ENCODE results near the gene MYL6B.

The MYL6B gene

GRCh38 chr12:56197921-56198635, 45.7 kb downstream of the MYL6B start:
- H3K36me3 ChIP-seq (ENCODE audit: control insufficient read depth, insufficient read depth, low read length): no peaks in the 10 kb centered on the region
- no peak overlapping the region for H3K4me2 ChIP-seq (ENCODE audit: low read length)
- H3K4me3 ChIP-seq (ENCODE audit: low read depth, low read length): no peak overlapping the region
- no peak overlapping the region for H3K9ac ChIP-seq
- H3K27ac ChIP-seq: no peak overlapping the region
- no peaks in the 10 kb centered on the region for H3K27me3 ChIP-seq (ENCODE audit: control insufficient read depth, insufficient read depth, low read length)
- TF ChIP-seq CTCF (IDR thresholded peaks at IDR 0.05): no peak
- H3K79me2 ChIP-seq: no peaks in the 10 kb centered on the region
- no peak overlapping the region for H2AFZ ChIP-seq
- no peaks in the 10 kb centered on the region for H3K4me1 ChIP-seq
- no peaks in the 10 kb centered on the region for H3K9me3 ChIP-seq (ENCODE audit: control insufficient read depth, low read length)

GRCh38 chr12:56198836-56199235, 46.4 kb downstream of the MYL6B start:
- Histone ChIP-seq H3K4me1 (no peaks in the 10 kb centered on the region), H3K27ac (no peak overlapping the region), H3K9me3 (ENCODE audit: control insufficient read depth, low read length) (no peaks in the 10 kb centered on the region), H3K36me3 (ENCODE audit: control insufficient read depth, insufficient read depth, low read length) (no peaks in the 10 kb centered on the region), H3K4me3 (ENCODE audit: low read depth, low read length) (no peak overlapping the region), H3K27me3 (ENCODE audit: control insufficient read depth, insufficient read depth, low read length) (no peaks in the 10 kb centered on the region), H2AFZ (no peak overlapping the region), H3K4me2 (ENCODE audit: low read length) (no peak overlapping the region), H3K79me2 (no peaks in the 10 kb centered on the region), H3K9ac (no peak overlapping the region)
- TF ChIP-seq CTCF (IDR thresholded peaks at IDR 0.05): no peak

- no peak overlapping the region for H3K27ac ChIP-seq
- no peaks in the 10 kb centered on the region for H3K4me1 ChIP-seq
- no peaks in the 10 kb centered on the region for H3K79me2 ChIP-seq
- H3K9ac ChIP-seq: no peak overlapping the region
- H3K27me3 ChIP-seq (ENCODE audit: control insufficient read depth, insufficient read depth, low read length): no peaks in the 10 kb centered on the region
- no peaks in the 10 kb centered on the region for H3K9me3 ChIP-seq (ENCODE audit: control insufficient read depth, low read length)
- no peak overlapping the region for H3K4me3 ChIP-seq (ENCODE audit: low read depth, low read length)
- no peak for TF ChIP-seq CTCF (IDR thresholded peaks at IDR 0.05)
- H2AFZ ChIP-seq: no peak overlapping the region
- H3K4me2 ChIP-seq (ENCODE audit: low read length): no peak overlapping the region
- H3K36me3 ChIP-seq (ENCODE audit: control insufficient read depth, insufficient read depth, low read length): no peaks in the 10 kb centered on the region
These were observed 50.0 kb downstream of the MYL6B start for GRCh38 chr12:56202366-56202765.

- Histone ChIP-seq H3K27ac (no peak overlapping the region), H3K4me2 (ENCODE audit: low read length) (no peak overlapping the region), H3K36me3 (ENCODE audit: control insufficient read depth, insufficient read depth, low read length) (no peaks in the 10 kb centered on the region)
These were observed 50.5 kb downstream of the MYL6B start for GRCh38 chr12:56202838-56203237.

More at GRCh38 chr12:56202838-56203237, 50.5 kb downstream of the MYL6B start:
- Histone ChIP-seq H2AFZ (no peak overlapping the region), H3K4me3 (ENCODE audit: low read depth, low read length) (no peak overlapping the region), H3K9ac (no peak overlapping the region), H3K9me3 (ENCODE audit: control insufficient read depth, low read length) (no peaks in the 10 kb centered on the region), H3K79me2 (no peaks in the 10 kb centered on the region), H3K27me3 (ENCODE audit: control insufficient read depth, insufficient read depth, low read length) (no peaks in the 10 kb centered on the region), H3K4me1 (no peaks in the 10 kb centered on the region)
- no peak for TF ChIP-seq CTCF (IDR thresholded peaks at IDR 0.05)

Measured in parathyroid adenoma (tissue), 2 donors.